BJ (cell line): Measurements from ENCODE around the gene KCNAB1. TPM values are rescaled to one million over a fixed set of nuclear protein-coding genes. Genes with fewer than 3 reads are reported as not detected.

ENCODE experiments used
- CTCF ChIA-PET: fragments of 350-600 bp; formaldehyde crosslinking; extraction: SDS; loops from one replicate; lab custom pipeline; 2021; ENCODE audit warnings: antibody characterized with exemption, inconsistent platforms; lab: Yijun Ruan, JAX
- POLR2A ChIA-PET: fragments of 300-600 bp; sonication (Branson Sonifier 250); formaldehyde crosslinking; extraction: SDS; loops from one replicate; lab custom pipeline; 2021; ENCODE audit warnings: antibody characterized with exemption; lab: Charles Lee
- DNase-seq: peaks from one replicate; pipeline ENCODE4 v3.0.0-alpha.2; 2011; ENCODE audit warnings: low read depth
- H3K27me3 ChIP-seq: 2 replicates; pipeline ENCODE4 v1.6.0; 2011; ENCODE audit warnings: low read length; ENCODE audit not compliant: control insufficient read depth, insufficient read depth
- H3K36me3 ChIP-seq: 2 replicates; pipeline ENCODE4 v1.5.1; 2011; ENCODE audit warnings: low read length; ENCODE audit not compliant: control insufficient read depth, insufficient read depth
- H3K4me3 ChIP-seq: 2 replicates; pipeline ENCODE4 v1.5.1; 2011; ENCODE audit warnings: low read depth, mild to moderate bottlenecking, control low read depth, low read length
- CTCF ChIP-seq: IDR thresholded peaks from 2 replicates; pipeline ENCODE4 v1.5.1; 2011; ENCODE audit warnings: low read depth, mild to moderate bottlenecking, control low read depth, inconsistent platforms, low read length, moderate library complexity; ENCODE audit not compliant: insufficient read depth
- polyA plus RNA-seq: library from polyadenylated mRNA; depleted of rRNA; stranded (reverse); fragments of >200 nt; gene quantifications from 2 replicates; pipeline ENCODE4 v1.2.3, GENCODE V29; 2011

KCNAB1 gene
- polyA plus RNA-seq, 1 experiment, result not detected

- Histone ChIP-seq H3K4me3 (no peak overlapping the region), H3K27me3 (no peaks in the 10 kb centered on the region), H3K36me3 (no peaks in the 10 kb centered on the region)
- ChIA-PET POLR2A (no interaction called here), CTCF (interaction anchor here (0.7 to 1.4 kb wide), 4 partner anchors 10 to 43 kb away, joined by 3 to 5 read pairs (median 4); no protein-coding TSS in a partner anchor)
- no peak for DNase-seq
- no peak for TF ChIP-seq CTCF
These were observed 372.5 kb downstream of the KCNAB1 start for GRCh38 chr3:156492801-156493261.

DNA sequence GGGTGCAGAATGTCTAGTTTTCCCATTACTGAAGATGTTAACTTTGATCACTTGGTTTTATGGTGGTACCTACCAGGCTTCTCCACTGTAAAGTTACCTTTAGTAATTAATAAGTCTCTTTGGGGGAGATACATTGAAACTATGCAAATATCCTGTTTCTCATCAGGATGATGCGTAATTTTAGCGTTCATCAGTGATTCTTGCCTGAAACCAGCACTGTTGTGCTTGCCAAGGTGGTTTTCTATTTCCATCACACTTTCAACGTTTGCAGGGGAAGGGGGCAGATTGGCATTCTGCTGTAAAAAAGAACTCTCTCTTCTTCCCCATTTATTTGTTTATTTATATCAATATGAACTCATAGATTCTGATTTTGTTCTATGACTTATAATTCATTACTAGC, 373.5 kb downstream of the KCNAB1 start:
- no peak for DNase-seq
- Histone ChIP-seq H3K36me3 (no peaks in the 10 kb centered on the region), H3K27me3 (no peaks in the 10 kb centered on the region), H3K4me3 (no peak overlapping the region)
- TF ChIP-seq CTCF, result no peak
- ChIA-PET POLR2A (no interaction called here), CTCF (no interaction called here)

- ChIA-PET CTCF (interaction anchor here (0.7 kb wide), 1 partner anchor 321 kb away, joined by 3 read pairs; no protein-coding TSS in a partner anchor), POLR2A (no interaction called here)
- H3K27me3 ChIP-seq, result no peaks in the 10 kb centered on the region
- H3K36me3 ChIP-seq, result no peaks in the 10 kb centered on the region
- no peak for DNase-seq
- H3K4me3 ChIP-seq, result no peak overlapping the region
- TF ChIP-seq CTCF, result no peak
These were observed 375.4 kb downstream of the KCNAB1 start for GRCh38 chr3:156495816-156496215.

- Histone ChIP-seq H3K27me3 (no peaks in the 10 kb centered on the region), H3K4me3 (no peak overlapping the region), H3K36me3 (no peaks in the 10 kb centered on the region)
- TF ChIP-seq CTCF, result no peak
- DNase-seq, result no peak
- CTCF ChIA-PET, result interaction anchor here (1.8 to 2.5 kb wide), 2 partner anchors 13 to 347 kb away, joined by 5 to 12 read pairs; no protein-coding TSS in a partner anchor
- POLR2A ChIA-PET, result no interaction called here
These were observed 376.9 kb downstream of the KCNAB1 start for GRCh38 chr3:156497326-156497725.

GRCh38 chr3:156498307-156498706, 377.9 kb downstream of the KCNAB1 start:
- Histone ChIP-seq H3K27me3 (no peaks in the 10 kb centered on the region), H3K36me3 (no peaks in the 10 kb centered on the region), H3K4me3 (no peak overlapping the region)
- POLR2A ChIA-PET, result no interaction called here
- no peak for TF ChIP-seq CTCF
- CTCF ChIA-PET, result interaction anchor here (0.6 to 2.5 kb wide), 3 partner anchors 12 to 348 kb away, joined by 3 to 12 read pairs (median 5); no protein-coding TSS in a partner anchor
- no peak for DNase-seq
